ENCODE results near the gene SRSF5. TPM values are rescaled to one million over a fixed set of nuclear protein-coding genes. Genes with fewer than 3 reads are reported as not detected.

The SRSF5 gene
- total RNA-seq, 6 experiments from 2014 or later: 162 to 221 (median 185) TPM

DNA sequence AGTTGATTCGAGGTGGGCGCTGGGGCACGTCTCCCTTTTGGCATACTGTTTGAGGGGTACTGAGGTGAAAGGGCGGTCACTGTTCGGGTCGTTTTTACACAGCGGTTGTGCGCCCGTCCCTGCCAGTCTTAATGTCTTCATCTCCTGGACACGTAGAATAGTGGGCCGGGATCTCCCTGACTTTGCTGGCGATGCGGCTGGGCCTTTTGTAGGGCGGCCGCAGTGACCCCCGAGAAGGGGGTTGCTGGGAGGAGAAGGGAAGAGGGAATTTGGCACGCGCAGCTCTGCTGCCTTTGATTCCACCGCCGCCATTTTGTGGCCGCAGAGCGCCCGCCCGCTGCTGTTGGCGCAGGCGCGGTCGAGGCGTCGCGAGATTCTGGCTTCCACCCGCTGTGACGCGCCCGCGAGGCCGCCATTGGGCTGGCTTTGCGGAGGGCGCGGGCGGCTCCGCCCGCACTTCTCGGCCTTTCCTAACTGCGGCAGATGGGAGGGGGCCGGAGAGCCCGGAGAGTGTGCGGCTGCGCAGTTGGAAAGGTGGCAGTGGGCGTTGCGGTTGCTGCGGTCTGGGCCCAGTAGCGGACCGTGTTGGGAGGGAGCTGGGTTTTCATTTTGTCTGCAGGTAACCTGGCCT, 542 bp downstream of the SRSF5 start:
- TF ChIP-seq, protein P1, sequence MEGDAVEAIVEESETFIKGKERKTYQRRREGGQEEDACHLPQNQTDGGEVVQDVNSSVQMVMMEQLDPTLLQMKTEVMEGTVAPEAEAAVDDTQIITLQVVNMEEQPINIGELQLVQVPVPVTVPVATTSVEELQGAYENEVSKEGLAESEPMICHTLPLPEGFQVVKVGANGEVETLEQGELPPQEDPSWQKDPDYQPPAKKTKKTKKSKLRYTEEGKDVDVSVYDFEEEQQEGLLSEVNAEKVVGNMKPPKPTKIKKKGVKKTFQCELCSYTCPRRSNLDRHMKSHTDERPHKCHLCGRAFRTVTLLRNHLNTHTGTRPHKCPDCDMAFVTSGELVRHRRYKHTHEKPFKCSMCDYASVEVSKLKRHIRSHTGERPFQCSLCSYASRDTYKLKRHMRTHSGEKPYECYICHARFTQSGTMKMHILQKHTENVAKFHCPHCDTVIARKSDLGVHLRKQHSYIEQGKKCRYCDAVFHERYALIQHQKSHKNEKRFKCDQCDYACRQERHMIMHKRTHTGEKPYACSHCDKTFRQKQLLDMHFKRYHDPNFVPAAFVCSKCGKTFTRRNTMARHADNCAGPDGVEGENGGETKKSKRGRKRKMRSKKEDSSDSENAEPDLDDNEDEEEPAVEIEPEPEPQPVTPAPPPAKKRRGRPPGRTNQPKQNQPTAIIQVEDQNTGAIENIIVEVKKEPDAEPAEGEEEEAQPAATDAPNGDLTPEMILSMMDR (IDR thresholded peaks at IDR 0.05): no peak
- peak; percentile 84 for DNase-seq
- H3K27ac Mint-ChIP-seq: peak overlapping the region; percentile 100
- peaks cover 49% of the 10 kb centered on the region for H3K36me3 Mint-ChIP-seq (ENCODE audit: low read depth)
- peaks cover 13% of the 10 kb centered on the region for H3K27me3 Mint-ChIP-seq (ENCODE audit: insufficient read depth)
- H3K4me1 Mint-ChIP-seq (ENCODE audit: low read depth): peaks cover 58% of the 10 kb centered on the region
- peaks cover 7% of the 10 kb centered on the region for H3K9me3 Mint-ChIP-seq
- H3K4me3 Mint-ChIP-seq: peak overlapping the region; percentile 96

DNA sequence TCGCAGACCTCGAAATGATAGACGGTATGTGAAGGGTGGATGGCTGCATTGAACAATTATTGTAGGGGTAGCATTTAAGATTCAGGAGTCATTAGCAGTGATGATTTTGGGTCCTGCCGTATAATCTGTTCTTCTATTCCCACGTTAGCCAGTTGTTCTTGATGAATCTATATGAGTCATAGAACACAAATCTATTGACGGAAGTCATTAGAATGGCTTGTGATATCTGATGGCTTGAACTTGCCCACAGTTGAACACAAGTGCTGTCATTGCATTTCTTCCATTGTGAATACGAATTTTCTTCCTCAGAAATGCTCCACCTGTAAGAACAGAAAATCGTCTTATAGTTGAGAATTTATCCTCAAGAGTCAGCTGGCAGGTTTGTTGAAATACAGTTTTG, 1.9 kb downstream of the SRSF5 start:
- H3K4me3 Mint-ChIP-seq: peak overlapping the region; percentile 96
- TF ChIP-seq, protein P1 (IDR thresholded peaks at IDR 0.05): no peak
- H3K27me3 Mint-ChIP-seq (ENCODE audit: insufficient read depth): peaks cover 13% of the 10 kb centered on the region
- H3K27ac Mint-ChIP-seq: peak overlapping the region; percentile 100
- DNase-seq: no peak
- H3K4me1 Mint-ChIP-seq (ENCODE audit: low read depth): peaks cover 54% of the 10 kb centered on the region
- H3K36me3 Mint-ChIP-seq (ENCODE audit: low read depth): peaks cover 63% of the 10 kb centered on the region
- H3K9me3 Mint-ChIP-seq: peaks cover 7% of the 10 kb centered on the region

DNA sequence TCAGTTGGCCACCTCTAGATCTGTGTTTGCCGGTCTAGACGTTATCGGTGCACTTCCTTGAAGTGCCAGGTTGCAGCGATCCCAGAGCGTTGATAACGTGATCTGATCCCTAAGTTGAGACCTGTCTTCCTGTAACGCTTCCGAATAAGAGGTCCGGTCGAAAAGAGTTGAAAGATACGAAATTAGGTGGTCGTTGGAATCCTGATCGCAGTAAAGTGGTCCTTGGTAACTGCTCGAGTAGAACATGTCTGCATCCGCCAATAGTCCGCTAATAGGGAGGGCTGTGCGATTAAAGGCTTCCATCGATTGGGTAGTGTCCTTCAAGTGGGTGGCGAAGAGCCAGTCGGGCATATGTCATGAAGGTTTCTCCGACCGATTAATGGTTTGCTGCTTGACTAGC, 2.7 kb downstream of the SRSF5 start:
- peaks cover 69% of the 10 kb centered on the region for H3K36me3 Mint-ChIP-seq (ENCODE audit: low read depth)
- H3K27me3 Mint-ChIP-seq (ENCODE audit: insufficient read depth): peaks cover 13% of the 10 kb centered on the region
- no peak overlapping the region for H3K27ac Mint-ChIP-seq
- peak overlapping the region; percentile 53 for H3K4me3 Mint-ChIP-seq
- H3K4me1 Mint-ChIP-seq (ENCODE audit: low read depth): peaks cover 48% of the 10 kb centered on the region
- TF ChIP-seq, protein P1 (IDR thresholded peaks at IDR 0.05): no peak
- peaks cover 7% of the 10 kb centered on the region for H3K9me3 Mint-ChIP-seq
- no peak for DNase-seq

DNA sequence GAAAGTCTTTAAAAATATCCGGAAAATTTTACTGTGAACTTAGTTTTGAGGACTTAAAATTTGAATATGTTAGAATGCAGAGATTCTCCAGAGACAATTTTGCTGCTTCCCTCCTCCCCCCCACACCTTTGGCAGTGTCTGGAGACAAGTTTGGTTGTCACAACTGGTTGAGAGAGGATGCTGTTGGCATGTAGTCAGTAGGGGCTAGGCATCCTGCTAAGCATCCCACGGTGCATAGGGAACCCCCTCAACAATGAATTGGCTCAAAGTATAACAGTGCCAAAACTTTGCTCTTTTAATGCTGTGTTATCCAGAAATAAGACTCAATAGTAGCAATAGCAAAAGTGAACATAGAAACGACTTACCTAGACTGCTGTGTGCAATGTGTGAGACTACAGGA, 3.6 kb downstream of the SRSF5 start:
- no peak for DNase-seq
- Mint-ChIP-seq H3K27me3 (ENCODE audit: insufficient read depth) (peaks cover 18% of the 10 kb centered on the region), H3K4me1 (ENCODE audit: low read depth) (peaks cover 48% of the 10 kb centered on the region), H3K27ac (peak overlapping the region; percentile 62), H3K36me3 (ENCODE audit: low read depth) (peaks cover 76% of the 10 kb centered on the region), H3K9me3 (peaks cover 7% of the 10 kb centered on the region), H3K4me3 (peak overlapping the region; percentile 5; the same call in 1 of the 2 replicates)
- TF ChIP-seq, protein P1 (IDR thresholded peaks at IDR 0.05): no peak

DNA sequence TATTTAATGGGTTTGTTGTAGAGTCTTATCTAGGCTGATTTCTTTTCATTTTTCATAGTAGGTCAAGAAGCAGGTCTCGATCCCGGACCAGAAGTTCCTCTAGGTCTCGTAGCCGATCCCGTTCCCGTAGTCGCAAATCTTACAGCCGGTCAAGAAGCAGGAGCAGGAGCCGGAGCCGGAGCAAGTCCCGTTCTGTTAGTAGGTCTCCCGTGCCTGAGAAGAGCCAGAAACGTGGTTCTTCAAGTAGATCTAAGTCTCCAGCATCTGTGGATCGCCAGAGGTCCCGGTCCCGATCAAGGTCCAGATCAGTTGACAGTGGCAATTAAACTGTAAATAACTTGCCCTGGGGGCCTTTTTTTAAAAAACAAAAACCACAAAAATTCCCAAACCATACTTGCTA, 4.2 kb downstream of the SRSF5 start:
- no peak for DNase-seq
- TF ChIP-seq, protein P1 (IDR thresholded peaks at IDR 0.05): no peak
- peak overlapping the region; percentile 5; the same call in 1 of the 2 replicates for H3K4me3 Mint-ChIP-seq
- H3K9me3 Mint-ChIP-seq: peaks cover 7% of the 10 kb centered on the region
- peaks cover 24% of the 10 kb centered on the region for H3K27me3 Mint-ChIP-seq (ENCODE audit: insufficient read depth)
- no peak overlapping the region; the same call in 1 of the 2 replicates for H3K27ac Mint-ChIP-seq
- H3K4me1 Mint-ChIP-seq (ENCODE audit: low read depth): peaks cover 49% of the 10 kb centered on the region
- peaks cover 82% of the 10 kb centered on the region for H3K36me3 Mint-ChIP-seq (ENCODE audit: low read depth)

All from HFFc6 (cell line).